Smooth muscle cell (in vitro differentiated cells): ENCODE measurements around the gene FGF18. TPM values are rescaled to one million over a fixed set of nuclear protein-coding genes. Genes with fewer than 3 reads are reported as not detected.
"Not testable (repeated sequence)": the region's sequence is repeated elsewhere in the genome, so short reads cannot be mapped to it uniquely, and the experiment has no call there.

Experiments
- DNase-seq: peaks from one replicate; lab custom pipeline; 2025; ENCODE audit not compliant: unreplicated experiment; lab: John Stamatoyannopoulos, UW
- H2AFZ ChIP-seq: fragments of 200-600 bp; sonication (generic); 2 replicates; pipeline ENCODE4 v1.6.0; 2016; ENCODE audit warnings: antibody characterized with exemption, low read depth, mild to moderate bottlenecking
- H3F3A ChIP-seq: fragments of 200-600 bp; sonication (generic); 2 replicates; pipeline ENCODE4 v1.6.0; 2017; ENCODE audit warnings: antibody characterized with exemption, low read depth
- H3K27ac ChIP-seq: fragments of 200-600 bp; sonication (generic); 2 replicates; pipeline ENCODE4 v1.5.1; 2016; ENCODE audit warnings: low read depth, mild to moderate bottlenecking
- H3K27me3 ChIP-seq: fragments of 200-600 bp; sonication (generic); 2 replicates; pipeline ENCODE4 v1.6.1; 2016; ENCODE audit warnings: low read depth, mild to moderate bottlenecking
- H3K36me3 ChIP-seq: fragments of 200-600 bp; sonication (generic); 2 replicates; pipeline ENCODE4 v1.5.1; 2016; ENCODE audit warnings: low read depth
- H3K4me1 ChIP-seq: fragments of 200-600 bp; sonication (generic); 2 replicates; pipeline ENCODE4 v1.5.1; 2016; ENCODE audit warnings: low read depth
- H3K4me2 ChIP-seq: fragments of 200-600 bp; sonication (generic); 2 replicates; pipeline ENCODE4 v1.6.0; 2016; ENCODE audit warnings: mild to moderate bottlenecking
- H3K4me3 ChIP-seq: fragments of 200-600 bp; sonication (generic); 2 replicates; pipeline ENCODE4 v1.5.1; 2016; ENCODE audit warnings: mild to moderate bottlenecking
- H3K79me2 ChIP-seq: fragments of 200-600 bp; sonication (generic); 2 replicates; pipeline ENCODE4 v1.6.0; 2016; ENCODE audit warnings: low read depth, mild to moderate bottlenecking
- H3K9ac ChIP-seq: fragments of 200-600 bp; sonication (generic); 2 replicates; pipeline ENCODE4 v1.6.0; 2016; ENCODE audit warnings: low read depth
- H3K9me3 ChIP-seq: fragments of 200-600 bp; sonication (generic); replicated peaks from 2 replicates; pipeline ENCODE4 v1.5.1; 2016; ENCODE audit warnings: low read depth
- H4K20me1 ChIP-seq: fragments of 200-600 bp; sonication (generic); 2 replicates; pipeline ENCODE4 v1.6.0; 2016; ENCODE audit warnings: low read depth
- WGBS: methylation state at CpG from one replicate; pipeline ENCODE4 v1.1.7; 2016; ENCODE audit warnings: low lambda C conversion rate; 5-methylcytosine and 5-hydroxymethylcytosine counted together
- polyA plus RNA-seq: library from polyadenylated mRNA; unstranded; fragments of >200 nt; fragmentation: Nextera tagmentation; extraction: Ambion mirVana; gene quantifications from 2 replicates; pipeline ENCODE4 v1.2.1, GENCODE V29; 2016
- total RNA-seq: library from RNA; depleted of rRNA; stranded (reverse); fragments of >200 nt; gene quantifications from 2 replicates; pipeline ENCODE4 v1.2.3, GENCODE V29; 2014
- TF ChIP-seq, protein P1 (sequence below): fragments of 200-600 bp; sonication (generic); IDR thresholded peaks from 2 replicates; pipeline ENCODE4 v1.5.1; 2017; ENCODE audit warnings: borderline replicate concordance, mild to moderate bottlenecking, antibody characterized with exemption; ENCODE audit not compliant: insufficient read depth, poor library complexity, severe bottlenecking

The FGF18 gene, protein sequence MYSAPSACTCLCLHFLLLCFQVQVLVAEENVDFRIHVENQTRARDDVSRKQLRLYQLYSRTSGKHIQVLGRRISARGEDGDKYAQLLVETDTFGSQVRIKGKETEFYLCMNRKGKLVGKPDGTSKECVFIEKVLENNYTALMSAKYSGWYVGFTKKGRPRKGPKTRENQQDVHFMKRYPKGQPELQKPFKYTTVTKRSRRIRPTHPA
- total RNA-seq (not detected in 2 replicates), polyA plus RNA-seq (0.21 TPM in 1 of 2 replicates, not detected in the other)

DNA sequence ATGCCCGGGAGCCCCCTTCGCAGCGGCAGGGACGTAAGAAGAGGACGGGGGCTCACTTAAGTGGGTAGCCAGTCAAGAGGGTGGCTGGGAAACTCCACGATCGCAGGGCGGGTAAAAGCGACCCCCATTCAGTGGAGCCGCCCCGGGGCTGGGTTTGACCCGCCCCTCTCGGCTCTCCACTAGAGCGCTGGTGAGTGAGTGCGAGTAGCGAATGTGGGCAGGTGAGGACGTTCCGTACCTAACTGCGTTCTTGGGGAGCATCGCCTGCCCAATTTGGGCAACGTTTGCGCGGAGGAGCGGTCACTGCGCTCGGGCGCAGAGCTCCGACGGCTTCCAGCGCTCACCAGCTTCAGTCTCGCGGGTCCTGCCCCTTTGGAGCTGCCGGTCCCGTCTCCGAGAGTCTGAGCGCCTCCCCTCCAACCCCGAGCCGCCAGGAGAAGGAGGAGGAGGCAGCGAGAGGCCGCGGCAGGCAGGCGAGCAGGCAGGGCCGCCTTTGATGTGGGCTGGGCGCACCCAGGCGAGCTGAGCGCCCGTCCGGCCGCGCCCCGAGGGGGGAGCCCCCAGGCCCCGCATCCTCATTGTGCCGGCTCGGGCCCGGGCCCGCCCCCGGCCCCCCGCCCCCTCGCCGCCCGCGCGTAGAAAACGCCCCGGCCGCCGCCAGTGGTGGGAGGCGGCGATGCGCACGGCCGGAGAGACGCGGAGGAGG lies at the start of gene FGF18:
Gene FGF18, plus strand, starts transcription at position 666 of the 706 bp plus-strand sequence. CDS start 553 bp downstream, outside the sequence.
- Histone ChIP-seq H3K36me3 (no peaks in the 10 kb centered on the region), H2AFZ (no peak within 1 kb of the TSS), H3K27ac (no peak within 1 kb of the TSS), H3K4me2 (peak within 1 kb of the TSS; percentile 96), H3K9me3 (no peaks in the 10 kb centered on the region), H3F3A (peaks cover 3% of the 10 kb centered on the region), H3K4me3 (peak within 1 kb of the TSS; percentile 53), H3K79me2 (no peaks in the 10 kb centered on the region), H3K9ac (no peak within 1 kb of the TSS), H3K4me1 (peaks cover 12% of the 10 kb centered on the region), H4K20me1 (peaks cover 70% of the 10 kb centered on the region), H3K27me3 (peaks cover 16% of the 10 kb centered on the region)
- TF ChIP-seq, protein P1, sequence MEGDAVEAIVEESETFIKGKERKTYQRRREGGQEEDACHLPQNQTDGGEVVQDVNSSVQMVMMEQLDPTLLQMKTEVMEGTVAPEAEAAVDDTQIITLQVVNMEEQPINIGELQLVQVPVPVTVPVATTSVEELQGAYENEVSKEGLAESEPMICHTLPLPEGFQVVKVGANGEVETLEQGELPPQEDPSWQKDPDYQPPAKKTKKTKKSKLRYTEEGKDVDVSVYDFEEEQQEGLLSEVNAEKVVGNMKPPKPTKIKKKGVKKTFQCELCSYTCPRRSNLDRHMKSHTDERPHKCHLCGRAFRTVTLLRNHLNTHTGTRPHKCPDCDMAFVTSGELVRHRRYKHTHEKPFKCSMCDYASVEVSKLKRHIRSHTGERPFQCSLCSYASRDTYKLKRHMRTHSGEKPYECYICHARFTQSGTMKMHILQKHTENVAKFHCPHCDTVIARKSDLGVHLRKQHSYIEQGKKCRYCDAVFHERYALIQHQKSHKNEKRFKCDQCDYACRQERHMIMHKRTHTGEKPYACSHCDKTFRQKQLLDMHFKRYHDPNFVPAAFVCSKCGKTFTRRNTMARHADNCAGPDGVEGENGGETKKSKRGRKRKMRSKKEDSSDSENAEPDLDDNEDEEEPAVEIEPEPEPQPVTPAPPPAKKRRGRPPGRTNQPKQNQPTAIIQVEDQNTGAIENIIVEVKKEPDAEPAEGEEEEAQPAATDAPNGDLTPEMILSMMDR: no peak
- WGBS: under 1% methylated on average over 39 of the region's 74 CpGs
- no peak for DNase-seq

DNA sequence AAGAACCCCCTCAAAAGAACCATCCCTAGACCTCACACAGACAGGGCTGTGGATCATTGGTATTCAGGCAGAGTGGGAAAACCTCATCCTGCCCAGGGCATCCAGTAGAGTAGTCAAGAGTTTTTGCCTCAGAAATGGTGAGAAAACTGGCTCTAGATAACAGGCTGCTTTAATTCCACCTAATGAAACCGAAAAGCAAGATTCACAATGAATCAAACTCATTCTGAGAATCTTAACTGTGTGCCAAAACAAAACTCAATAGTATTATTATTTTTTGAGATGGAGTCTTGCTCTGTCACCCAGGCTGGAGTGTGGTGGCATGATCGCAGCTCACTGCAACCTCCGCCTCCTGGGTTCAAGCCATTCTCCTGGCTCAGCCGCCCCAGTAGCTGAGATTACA lies 49.5 kb upstream of the FGF18 start:
- DNase-seq: no peak
- H3K27ac ChIP-seq: no peak overlapping the region
- WGBS: 95% methylated on average over 4 of the region's 4 CpGs
- no peak overlapping the region for H3K4me3 ChIP-seq
- H4K20me1 ChIP-seq: no peaks in the 10 kb centered on the region
- no peaks in the 10 kb centered on the region for H3K36me3 ChIP-seq
- no peaks in the 10 kb centered on the region for H3K79me2 ChIP-seq
- no peaks in the 10 kb centered on the region for H3K9me3 ChIP-seq
- no peak overlapping the region for H2AFZ ChIP-seq
- H3K4me2 ChIP-seq: no peak overlapping the region
- TF ChIP-seq, protein P1: no peak
- H3K27me3 ChIP-seq: peaks cover 4% of the 10 kb centered on the region
- H3K4me1 ChIP-seq: no peaks in the 10 kb centered on the region
- H3F3A ChIP-seq: no peaks in the 10 kb centered on the region
- H3K9ac ChIP-seq: no peak overlapping the region

DNA sequence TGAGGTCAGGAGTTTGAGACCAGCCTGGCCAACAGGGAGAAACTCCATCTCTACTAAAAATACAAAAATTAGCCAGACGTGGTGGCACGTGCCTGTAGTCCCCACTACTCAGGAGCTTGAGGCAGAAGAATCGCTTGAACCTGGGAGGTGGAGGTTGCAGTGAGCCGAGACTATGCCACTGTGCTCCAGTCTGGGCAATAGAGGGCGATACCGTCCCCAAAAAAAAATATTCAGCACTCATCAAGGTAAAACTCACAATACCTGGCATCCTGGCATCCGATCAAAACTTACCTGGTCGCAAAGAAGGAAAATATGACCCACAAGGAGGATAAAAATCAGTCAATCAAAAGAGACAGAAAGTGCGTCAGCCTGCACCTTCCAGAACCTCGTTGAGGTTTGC lies 48.6 kb upstream of the FGF18 start:
- WGBS: 65% methylated on average over 10 of the region's 10 CpGs
- not testable (repeated sequence) for H3K4me1 ChIP-seq

DNA sequence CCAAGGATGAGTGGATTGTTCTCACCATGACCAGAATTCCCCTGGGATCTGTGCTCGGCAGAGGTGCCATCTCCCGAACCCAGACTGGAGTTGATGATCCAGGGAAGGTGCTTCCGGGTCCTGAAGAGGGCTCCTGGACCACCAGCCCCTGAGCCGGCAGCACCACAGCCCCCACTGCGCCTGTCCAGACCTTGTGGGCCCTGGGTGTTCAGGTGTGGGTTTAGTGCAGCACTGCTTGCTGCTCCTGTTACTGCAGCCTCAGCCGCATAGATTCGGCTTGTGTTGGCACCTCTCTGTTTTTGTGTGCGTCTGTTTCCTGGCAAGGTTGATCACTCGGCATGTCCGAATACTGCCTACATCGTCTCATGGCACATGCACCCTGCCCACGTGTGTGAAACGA lies 48.1 kb upstream of the FGF18 start:
- no peak overlapping the region for H2AFZ ChIP-seq
- H3K9me3 ChIP-seq: no peaks in the 10 kb centered on the region
- no peaks in the 10 kb centered on the region for H4K20me1 ChIP-seq
- no peak for DNase-seq
- TF ChIP-seq, protein P1: no peak
- H3K36me3 ChIP-seq: no peaks in the 10 kb centered on the region
- no peak overlapping the region for H3K27ac ChIP-seq
- H3K27me3 ChIP-seq: peaks cover 4% of the 10 kb centered on the region
- no peak overlapping the region for H3K4me2 ChIP-seq
- 90% methylated on average over 13 of the region's 13 CpGs for WGBS
- H3K4me1 ChIP-seq: no peaks in the 10 kb centered on the region
- H3K4me3 ChIP-seq: no peak overlapping the region
- H3K79me2 ChIP-seq: no peaks in the 10 kb centered on the region
- no peaks in the 10 kb centered on the region for H3F3A ChIP-seq
- no peak overlapping the region for H3K9ac ChIP-seq

More for the DNA sequence above, 48.6 kb upstream of the FGF18 start:
- H3K27me3 ChIP-seq, H3K9me3 ChIP-seq, H2AFZ ChIP-seq, H3K9ac ChIP-seq, H3K36me3 ChIP-seq, H3K27ac ChIP-seq, H4K20me1 ChIP-seq, H3K4me2 ChIP-seq, DNase-seq, H3K4me3 ChIP-seq, H3K79me2 ChIP-seq, H3F3A ChIP-seq: not testable (repeated sequence)
